ENCODE measurements around the gene DYRK1A.
"Not testable (repeated sequence)": the region's sequence is repeated elsewhere in the genome, so short reads cannot be mapped to it uniquely, and the experiment has no call there.

The DYRK1A gene

DNA sequence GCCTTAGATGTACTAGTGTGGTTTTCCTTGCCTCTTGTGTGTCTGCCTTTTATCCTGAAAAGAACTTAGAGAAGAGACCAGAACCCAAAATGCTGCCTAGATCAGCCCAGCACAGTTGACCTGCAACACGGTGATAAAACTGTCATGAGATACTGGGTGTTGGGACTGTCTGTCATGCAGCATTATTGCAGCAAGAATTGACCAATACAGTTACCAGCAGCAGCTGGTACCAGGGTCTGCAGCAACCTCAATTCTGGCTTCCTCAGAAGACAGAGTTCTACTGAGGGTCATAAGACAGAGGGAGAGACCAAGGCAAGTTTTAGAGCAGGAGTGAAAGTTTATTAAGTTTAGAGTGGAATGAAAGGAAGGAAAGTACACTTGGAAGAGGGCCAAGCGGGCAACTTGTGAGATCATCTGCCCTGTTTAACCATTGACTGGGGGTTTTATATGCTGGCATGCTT lies 182.0 kb downstream of the DYRK1A start:
- DNase-seq = no peak

- not testable (repeated sequence) for DNase-seq
These were observed 183.2 kb downstream of the DYRK1A start for GRCh38 chr21:37549730-37550129.

DNA sequence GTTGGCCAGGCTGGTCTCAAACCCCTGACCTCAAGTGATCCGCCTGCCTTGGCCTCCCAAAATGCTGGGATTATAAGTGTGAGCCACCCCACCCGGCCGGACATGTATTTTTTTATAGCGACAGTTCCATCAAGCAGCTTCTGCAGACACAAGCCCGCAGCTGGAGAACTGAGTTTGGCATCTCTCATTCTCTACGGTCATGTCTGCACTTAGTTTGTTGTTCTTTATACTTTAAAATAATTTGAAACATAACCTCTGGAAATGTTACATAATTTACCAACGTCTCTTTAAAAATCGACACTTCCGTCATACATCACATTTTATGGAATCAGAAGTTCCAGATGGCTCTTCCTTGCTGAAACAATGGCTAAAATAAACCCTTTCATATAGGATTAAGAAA lies 183.6 kb downstream of the DYRK1A start:
- no peak for DNase-seq

- no peak for DNase-seq
These were observed 184.2 kb downstream of the DYRK1A start for GRCh38 chr21:37550618-37551330.

GRCh38 chr21:37551331-37551992 lies 184.9 kb downstream of the DYRK1A start:
- DNase-seq = peak in 10 of 58 donors; percentile 4 to 49 (median 12)

DNA sequence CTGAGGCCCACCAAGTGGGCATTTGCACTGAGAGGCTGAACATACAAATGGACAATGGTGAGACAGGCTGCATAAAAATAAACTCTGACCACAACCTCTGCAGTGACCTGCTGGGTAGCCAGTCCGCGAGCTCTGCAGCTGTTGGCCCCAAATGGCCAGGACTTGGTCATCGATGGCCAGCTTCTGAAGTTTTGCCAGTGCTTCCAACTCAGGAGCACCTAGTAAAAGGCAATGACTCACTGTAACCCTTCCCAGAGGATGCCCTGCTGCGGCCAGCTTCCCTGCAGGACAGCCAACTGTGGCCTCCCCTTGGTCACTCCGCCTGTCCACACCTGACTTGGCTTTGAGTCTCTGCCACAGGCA lies 185.4 kb downstream of the DYRK1A start:
- no peak for DNase-seq

DNA sequence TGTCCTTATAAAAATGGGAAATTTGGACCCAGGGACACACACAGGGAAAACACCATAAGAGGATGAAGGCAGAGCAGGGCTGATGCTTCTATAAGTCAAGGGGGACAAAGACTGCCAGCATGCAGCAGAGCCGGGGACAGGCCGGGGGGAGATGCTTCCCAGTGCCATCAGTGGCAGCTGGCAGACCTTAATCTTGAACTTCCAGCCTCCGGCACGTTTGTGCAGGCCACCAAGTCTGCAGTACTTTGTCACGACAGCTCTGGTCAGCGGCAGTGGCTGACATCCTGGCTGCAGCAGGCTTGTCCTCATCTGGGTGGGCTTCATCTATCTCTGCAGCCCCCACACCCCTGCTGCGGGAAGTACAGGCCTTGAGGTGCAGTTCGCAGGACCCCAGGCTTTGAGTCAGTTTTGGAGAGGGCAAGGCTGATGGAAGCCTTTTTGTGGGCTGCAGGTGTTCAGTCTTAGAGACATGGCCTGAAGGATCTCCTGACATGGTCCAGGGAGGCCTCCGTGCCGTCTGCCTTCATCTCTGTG lies 186.0 kb downstream of the DYRK1A start:
- no peak for DNase-seq

GRCh38 chr21:37553078-37553481 lies 186.5 kb downstream of the DYRK1A start:
- peak in 10 of 58 donors; percentile 2 to 57 (median 14) for DNase-seq

GRCh38 chr21:37554661-37555379 lies 188.2 kb downstream of the DYRK1A start:
- no peak for DNase-seq

GRCh38 chr21:37555672-37556261 lies 189.2 kb downstream of the DYRK1A start:
- DNase-seq = no peak

DNA sequence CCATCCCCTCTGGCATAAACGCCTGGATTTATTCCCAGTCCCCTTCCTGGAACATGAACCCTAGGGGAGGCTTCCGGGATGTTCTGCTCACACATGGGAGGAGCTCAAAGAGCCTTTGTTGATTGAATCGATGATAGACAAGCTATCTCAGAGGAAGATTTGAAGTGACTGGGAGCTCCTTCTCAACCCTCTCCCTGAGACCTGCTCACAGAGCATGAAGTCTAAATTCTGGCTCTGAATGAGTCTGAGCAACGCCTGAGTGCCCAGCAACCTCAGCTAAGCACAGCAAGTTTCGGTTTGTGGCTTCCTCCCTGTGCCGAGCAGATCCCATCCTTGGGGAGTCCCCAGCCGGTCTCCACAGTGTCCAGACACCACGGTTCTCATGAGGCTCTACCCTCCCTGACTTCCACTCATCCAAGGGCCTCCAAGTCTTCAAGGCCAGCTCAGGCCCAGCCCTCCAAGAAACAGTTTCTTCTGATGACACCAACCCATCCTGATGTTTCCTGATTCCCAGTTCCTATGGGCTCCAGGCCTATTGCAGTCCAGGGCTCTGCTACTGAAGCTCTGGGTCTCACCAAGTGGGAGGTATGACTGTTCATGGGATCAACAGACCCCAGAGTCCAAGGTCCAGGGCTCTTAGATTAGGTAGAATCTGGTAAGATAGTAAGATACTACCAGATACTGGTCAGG lies 190.8 kb downstream of the DYRK1A start:
- no peak for DNase-seq

- no peak for DNase-seq
These were observed 192.2 kb downstream of the DYRK1A start for GRCh38 chr21:37558676-37559211.

GRCh38 chr21:37560385-37560784 lies 193.8 kb downstream of the DYRK1A start:
- no peak for DNase-seq

DNA sequence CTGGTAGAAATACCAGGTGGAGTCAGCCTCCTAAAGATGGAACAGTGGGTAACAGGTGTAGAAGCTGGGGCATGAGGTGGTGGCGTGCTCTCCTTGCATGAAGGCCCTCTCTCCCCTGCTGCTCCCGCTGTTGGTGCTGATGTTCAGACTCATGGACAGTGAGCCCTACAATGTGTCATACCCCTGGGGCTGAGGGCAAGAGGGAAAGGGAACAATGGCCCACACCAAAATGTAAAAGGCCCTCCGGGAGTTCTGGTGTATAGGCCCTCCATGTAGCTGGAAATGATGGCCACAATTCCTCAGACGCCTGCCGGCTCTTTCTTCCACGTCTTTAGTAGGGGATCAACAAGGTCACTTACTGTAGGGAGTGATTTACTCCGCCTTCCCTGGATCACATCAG lies 194.9 kb downstream of the DYRK1A start:
- no peak for DNase-seq

- no peak for DNase-seq
These were observed 195.7 kb downstream of the DYRK1A start for GRCh38 chr21:37561941-37562919.

- DNase-seq = peak in 6 of 58 donors; percentile 25 to 65 (median 58)
These were observed 196.5 kb downstream of the DYRK1A start for GRCh38 chr21:37562920-37563640.

GRCh38 chr21:37563641-37564340 lies 197.2 kb downstream of the DYRK1A start:
- peak; percentile 69 to 96 (median 91) for DNase-seq

DNA sequence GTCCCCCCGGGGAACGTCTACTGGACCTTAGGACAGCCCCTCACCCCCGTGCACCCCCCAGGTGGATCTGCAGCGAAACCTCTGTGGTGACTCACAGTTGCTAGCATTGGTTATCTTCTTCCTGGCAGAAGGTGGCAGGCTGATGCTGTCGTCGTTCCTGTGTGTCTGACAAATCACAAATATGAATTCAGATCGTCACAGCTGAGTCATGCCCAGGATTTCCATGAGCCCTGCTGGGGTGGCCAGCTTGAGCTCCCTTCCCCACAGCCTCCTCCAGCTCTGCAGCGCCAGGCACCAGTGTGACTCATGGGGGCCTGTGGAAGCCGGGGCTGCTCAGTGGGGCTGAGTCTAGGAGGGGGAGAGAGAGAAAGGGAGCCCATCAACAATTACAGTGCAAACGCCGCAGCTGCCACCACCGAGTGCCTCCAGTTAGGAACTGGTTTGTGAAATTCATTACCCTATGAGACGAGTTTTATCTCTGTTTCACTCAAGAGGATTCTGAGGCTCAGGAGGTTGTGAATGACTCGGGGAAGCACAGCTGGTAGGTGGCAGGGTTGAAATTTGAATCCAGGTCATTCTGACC lies 197.9 kb downstream of the DYRK1A start:
- DNase-seq = peak in 56 of 58 donors; percentile 41 to 92 (median 74)
